ENCODE results near the gene LYRM7.

Gene LYRM7

DNA sequence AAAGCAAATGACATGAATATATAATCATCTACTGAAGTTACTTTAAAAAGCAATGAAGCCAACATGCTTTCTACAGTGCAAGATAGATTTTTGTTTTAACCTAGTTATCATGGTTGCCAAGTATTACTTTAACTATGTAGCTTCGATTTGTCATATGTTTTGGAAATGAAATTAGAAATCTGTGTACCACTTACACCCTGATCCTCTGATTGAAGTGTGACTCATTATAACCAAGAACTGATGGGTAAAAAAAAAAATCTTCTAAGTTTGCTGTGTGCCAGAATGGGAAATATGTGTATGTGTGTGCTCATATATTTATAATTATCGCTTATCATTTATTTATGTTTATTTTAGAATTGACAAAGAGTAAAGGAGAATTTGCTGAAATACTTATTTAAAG, 84.0 kb downstream of the LYRM7 start:
- TF ChIP-seq, protein P1, sequence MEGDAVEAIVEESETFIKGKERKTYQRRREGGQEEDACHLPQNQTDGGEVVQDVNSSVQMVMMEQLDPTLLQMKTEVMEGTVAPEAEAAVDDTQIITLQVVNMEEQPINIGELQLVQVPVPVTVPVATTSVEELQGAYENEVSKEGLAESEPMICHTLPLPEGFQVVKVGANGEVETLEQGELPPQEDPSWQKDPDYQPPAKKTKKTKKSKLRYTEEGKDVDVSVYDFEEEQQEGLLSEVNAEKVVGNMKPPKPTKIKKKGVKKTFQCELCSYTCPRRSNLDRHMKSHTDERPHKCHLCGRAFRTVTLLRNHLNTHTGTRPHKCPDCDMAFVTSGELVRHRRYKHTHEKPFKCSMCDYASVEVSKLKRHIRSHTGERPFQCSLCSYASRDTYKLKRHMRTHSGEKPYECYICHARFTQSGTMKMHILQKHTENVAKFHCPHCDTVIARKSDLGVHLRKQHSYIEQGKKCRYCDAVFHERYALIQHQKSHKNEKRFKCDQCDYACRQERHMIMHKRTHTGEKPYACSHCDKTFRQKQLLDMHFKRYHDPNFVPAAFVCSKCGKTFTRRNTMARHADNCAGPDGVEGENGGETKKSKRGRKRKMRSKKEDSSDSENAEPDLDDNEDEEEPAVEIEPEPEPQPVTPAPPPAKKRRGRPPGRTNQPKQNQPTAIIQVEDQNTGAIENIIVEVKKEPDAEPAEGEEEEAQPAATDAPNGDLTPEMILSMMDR (IDR thresholded peaks at IDR 0.05; ENCODE audit: control insufficient read depth, extremely low read depth, insufficient read depth): no peak
- H3K4me3 ChIP-seq (ENCODE audit: low read depth, low read length): no peak overlapping the region
- DNase-seq (ENCODE audit: low read depth): no peak

All from LNCaP clone FGC (cell line).